EL (cell line): Measurements from ENCODE around the gene LAD1.

Experiments used
- DNase-seq: peaks from one replicate; pipeline ENCODE4 v3.0.0-alpha.2; 2016

The LAD1 gene, protein sequence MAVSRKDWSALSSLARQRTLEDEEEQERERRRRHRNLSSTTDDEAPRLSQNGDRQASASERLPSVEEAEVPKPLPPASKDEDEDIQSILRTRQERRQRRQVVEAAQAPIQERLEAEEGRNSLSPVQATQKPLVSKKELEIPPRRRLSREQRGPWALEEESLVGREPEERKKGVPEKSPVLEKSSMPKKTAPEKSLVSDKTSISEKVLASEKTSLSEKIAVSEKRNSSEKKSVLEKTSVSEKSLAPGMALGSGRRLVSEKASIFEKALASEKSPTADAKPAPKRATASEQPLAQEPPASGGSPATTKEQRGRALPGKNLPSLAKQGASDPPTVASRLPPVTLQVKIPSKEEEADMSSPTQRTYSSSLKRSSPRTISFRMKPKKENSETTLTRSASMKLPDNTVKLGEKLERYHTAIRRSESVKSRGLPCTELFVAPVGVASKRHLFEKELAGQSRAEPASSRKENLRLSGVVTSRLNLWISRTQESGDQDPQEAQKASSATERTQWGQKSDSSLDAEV

DNA sequence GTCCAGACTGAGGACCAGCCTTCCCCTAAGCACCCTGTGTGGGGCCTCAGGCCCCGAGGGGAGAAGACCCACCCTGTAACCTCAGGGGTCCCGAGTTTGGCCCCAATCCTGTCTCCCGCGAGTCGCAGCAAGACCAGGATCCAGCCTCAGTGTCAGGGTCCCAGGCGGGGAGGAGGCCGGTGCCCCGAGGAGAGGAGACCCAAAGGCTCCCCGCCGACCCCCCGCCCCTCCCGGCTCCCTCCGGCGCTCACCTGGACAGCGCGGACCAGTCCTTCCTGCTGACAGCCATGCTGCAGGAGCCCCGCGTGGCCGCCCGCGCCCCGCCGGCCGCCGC is at the start of gene LAD1:
TSS of gene LAD1 (minus strand) at position 307 of the 334 bp plus-strand sequence. CDS start at position 289, 18 bp downstream.
- no peak for DNase-seq

DNA sequence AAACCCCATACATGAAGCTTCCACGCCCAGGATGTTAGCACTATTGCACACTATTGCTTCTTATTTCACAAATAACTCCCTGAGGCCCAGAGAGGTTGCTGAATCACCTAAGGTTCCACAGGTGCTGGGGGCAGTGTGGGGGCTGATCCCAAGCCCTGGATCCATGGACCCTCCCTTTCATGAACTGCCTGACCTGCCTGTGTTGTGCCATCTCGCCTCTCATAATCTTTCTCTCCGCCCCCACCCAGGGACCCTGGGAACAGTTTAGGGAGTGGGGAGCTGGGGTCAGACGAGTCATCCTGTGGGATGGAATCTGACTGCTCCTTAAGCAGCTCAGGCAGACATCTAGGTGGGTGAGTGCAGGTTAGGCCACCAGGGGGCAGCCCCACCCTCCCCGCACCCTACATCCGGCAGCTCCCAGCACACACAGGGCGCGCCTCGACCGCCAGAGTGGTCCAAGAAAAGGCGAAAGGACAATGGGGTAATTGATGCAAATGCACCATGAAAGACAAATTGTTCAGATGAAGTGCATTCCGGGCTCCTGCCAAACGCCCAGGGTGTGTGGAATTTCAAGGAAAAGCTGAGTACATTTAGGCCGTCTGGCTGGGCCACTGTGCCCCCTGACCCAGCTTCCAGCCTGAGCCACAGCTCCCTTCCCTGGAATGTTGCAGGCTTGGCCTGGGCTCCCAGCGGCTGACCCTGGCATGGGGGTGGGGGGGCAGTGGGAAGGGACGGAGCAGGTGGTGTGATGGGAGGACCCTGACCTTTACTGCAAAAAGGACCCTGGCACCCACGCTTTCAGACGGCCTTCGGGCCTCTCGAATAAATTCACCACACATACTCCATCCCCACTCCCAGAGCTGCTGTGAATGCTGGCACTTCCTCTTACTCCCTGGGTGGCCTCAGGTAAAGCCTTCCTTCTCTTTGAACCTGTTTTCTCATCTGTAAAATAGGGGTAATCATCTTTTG is 49.1 kb upstream of the LAD1 start:
- peak; percentile 64 for DNase-seq

DNA sequence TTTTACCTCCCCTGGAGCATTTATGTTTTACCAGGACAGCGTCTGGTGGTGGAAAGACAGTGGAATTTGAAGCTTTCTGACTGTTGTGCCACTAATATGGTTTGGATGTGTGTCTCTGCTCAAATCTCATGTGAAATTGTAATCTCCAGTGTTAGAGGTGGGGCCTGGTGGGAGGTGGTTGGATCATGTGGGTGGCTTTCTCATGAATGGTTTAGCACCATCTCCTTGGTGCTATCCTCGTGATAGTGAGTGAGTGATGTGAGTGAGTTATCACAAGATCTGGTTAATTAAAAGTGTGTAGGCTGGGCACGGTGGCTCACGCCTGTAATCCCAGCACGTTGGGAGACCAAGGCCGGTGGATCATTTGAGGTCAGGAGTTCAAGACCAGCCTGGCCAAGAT is 46.2 kb upstream of the LAD1 start:
- no peak for DNase-seq

DNA sequence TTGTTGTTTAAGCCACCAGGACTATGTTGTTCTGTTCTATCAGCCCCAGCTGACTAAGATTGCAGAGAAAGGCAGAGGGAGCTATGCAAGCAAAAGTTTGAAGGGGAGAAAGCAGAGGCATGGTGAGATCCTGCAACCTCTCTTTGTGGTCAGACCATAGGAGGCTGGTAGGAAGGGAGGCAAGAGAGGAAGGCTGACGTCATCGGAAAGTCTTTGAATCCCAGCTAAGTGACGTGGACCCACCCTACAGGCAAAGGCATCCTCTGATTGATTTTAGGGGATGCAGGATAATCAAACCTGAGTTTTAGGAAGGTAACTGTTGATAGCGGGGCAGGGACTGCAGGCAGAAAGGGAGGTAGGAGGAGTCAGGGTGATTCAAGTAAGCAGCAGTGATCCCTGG is 45.7 kb upstream of the LAD1 start:
- DNase-seq = peak; percentile 73

DNA sequence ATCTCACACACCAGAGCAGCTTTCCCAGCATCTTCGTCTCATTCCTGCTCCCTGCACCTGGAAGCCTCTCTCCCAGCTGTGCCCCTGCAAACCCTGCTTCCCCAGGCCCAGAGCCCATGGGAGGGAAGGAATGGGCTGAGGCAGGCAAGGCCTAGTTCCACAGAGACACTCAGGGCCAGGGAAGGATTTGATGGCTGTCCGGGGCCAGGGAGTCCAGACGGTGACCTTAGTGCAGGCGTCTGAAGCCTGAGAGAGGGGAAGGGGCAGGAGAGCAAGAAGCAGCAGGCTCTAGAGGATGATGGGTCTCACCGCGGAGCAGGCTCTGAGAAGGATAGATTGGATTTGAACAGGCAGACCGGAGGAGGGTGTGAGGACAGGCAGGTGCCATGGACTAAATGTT is 44.6 kb upstream of the LAD1 start:
- DNase-seq = no peak

DNA sequence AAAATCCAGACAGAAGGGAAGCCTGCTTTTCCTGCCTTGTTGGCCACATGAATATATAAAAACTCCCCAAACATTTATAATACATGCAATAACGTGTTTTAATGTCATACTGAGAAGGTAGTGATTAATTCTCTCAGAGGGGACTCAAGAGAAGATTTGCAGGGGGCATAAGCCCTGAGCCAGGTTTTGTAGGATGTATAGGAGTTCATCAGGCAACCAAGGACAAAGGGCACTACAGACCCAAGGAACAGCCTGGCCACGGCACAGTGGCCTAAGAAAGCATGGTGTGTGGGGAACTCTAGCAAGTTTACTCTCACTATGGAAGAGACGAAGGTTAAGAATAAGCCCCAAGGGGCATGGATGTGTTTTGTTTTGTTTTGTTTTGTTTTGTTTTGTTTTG is 37.8 kb upstream of the LAD1 start:
- no peak for DNase-seq

DNA sequence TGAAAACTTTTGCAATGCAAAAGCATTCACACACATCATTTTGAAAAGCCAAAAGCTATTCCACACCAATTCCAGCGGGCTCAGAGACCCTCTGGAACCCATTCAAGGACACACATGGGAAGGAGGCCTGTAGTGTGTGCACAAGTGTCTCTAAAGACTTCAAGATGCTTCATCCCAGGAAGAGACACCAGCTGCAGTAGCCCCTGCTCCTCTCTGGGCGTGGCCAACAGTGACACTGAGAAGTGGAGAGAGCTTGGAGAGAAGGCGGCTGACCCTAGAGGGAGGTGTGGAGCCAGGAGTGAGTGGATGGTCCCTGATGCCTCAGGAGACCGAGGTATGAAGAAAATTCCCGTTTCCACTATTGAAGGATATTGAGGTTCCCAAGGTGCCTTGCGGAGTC is 37.3 kb upstream of the LAD1 start:
- DNase-seq = peak; percentile 55

DNA sequence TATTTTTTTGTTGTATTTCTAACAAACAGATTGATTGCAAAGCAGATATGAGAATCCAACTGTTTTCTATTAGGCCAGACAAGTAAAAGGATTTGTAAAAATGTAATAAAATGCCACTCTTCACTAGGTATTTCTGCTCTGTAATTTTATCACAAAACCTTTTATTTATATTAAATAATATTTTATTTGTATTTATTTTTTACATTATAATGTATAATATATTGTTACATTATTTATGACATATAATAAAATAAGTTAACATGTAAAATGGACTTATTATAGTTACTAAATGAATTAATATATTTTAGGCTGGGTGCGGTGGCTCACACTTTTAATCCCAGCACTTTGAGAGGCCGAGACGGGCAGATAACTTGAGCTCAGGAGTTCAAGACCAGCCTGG is 35.1 kb upstream of the LAD1 start:
- DNase-seq = no peak

DNA sequence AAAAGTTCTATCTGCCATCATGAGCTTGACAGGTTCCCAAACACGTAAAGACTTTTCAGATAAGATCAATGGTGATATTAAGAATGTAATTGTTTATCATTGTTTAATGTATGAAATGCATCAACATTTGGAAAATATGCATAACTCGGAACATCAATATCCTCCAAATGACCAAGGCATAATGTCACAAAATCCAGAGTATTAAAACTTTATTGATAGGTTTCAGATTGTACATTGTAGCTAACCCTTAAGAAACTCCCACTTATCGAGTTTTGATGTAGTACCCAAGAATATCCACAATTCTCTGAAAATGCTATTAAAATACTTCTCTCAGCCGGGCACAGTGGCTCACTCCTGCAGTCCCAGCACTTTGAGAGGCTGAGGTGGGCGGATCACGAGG is 34.5 kb upstream of the LAD1 start:
- DNase-seq = no peak

DNA sequence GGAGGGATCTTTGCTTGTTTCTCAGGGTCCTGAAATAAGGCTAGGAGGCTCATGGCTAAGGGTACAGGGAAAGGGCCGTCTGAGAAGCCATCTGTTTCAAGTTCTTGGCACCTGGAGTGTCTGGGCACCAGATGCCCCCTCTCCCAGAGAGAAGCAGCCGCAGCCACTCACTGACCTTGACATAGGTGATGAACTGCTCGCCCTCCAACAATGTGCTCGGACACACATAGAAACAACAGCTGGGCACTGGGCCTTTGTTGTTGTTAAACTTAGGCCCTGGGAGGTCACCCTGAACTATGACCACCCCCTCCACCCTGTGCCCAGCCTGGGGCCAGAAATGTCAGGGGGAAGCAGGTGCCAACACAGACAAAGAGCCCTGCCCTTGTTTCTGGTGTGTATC is 31.7 kb upstream of the LAD1 start:
- no peak for DNase-seq

DNA sequence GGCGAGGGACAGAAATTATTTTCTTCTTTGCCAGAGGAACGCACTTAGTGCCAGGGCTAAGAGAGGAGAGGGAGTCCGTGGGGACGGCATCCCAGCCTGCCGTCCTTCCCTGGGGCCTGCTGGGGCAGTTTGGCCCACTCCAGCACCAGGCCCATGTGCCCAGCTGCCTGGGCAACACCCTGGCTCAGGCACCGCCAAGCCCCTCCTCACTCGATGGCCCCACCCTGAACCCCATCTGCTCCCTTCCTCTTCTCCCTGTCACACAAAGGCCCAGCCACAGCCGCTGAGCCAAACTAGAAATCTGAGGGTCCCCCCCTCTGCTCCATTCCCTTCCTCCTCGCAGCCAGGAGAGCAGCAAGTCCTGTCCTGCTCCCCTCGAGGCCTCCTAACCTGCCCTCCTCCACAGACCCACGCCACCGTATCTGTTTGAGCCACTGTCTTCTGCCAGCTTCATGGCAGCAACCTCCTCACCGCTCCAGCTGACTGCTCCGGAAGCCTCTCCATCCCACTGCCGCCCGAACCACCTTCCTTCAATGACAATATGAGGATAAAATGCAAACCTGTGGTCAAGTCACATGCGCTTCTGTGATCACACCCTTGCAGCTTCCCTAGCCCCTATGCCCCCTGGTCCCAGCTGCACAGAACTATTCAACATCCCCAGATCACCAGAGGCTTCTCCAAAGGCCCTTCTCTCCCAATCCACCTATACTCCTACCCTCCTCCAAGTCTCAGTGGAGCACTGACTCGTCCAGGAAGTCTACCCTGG is 30.8 kb upstream of the LAD1 start:
- DNase-seq = no peak

DNA sequence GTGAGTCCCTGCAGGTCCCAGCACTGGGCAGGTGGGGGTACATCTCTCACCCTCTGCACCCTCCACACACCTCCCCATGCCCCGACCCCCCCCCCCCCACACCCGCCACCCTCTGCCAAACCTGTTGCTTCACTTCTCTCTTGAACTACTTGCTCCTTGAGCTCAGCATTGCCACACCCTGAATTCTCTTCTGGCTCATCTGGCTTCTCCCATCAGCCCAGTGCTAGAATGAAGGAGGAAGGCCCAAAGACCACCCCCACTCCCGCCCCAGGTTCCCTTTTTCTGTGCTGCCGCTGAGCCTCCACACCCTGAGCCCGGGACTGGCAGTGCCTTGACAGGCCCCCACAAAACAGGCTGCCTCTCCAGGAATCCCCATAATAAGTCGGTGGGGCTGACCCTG is 28.8 kb upstream of the LAD1 start:
- no peak for DNase-seq

DNA sequence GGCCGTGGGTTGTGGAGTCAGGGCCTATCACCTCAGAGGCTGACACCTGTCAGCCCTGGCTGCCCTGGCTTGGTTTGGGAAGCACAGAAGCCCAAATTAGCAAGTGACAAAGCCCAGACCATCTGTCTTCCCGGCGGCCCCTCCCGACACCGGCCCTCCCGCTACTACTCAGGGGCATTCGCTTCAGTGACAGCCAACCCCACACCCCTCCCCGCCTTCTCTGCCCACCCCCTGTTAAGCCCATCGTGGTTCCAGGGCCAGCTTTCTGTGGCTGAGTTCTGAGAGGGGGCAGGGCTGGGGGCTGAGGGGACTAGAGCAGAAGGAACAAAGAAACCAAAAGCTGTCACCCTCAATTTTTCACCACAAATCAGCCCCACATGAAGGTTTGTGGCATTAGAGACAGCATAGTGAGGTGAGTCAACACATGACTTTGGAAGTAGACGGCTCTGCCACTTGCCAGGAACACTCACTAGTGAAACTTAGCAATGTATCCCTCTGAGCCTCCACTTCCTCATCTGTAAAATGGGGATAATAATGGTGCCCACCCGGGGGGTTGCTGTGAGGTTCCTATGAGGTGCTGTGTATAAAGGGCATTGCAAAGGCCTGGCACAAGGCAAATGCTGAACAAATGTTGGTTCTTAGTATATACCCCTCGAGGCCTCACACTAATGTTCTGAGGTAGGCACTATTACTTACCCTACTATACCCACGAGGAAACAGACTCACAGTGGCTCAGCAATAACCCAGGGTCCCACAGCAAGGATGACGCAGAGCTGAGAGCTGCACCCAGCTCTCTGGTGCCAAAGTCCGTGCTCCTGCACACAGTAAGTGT is 27.6 kb upstream of the LAD1 start:
- no peak for DNase-seq

DNA sequence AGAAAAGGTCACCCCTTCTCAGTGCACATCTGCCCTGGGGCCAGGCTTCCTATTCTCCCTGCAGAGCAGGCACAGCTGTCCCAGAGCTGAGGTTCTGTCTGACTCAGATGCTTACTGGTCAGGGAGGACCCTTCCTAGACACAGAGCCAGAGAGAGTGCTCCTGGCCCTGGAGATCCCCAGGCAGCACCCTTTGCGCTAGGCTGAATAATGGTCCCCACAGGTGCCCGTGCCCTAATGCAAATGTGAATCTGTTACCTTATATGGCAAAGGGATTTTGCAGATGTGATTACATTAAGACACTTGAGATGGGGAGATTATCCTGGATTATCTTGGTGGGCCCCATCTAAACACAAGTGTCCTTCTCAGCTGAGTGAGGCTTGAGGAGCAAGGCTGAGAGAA is 25.0 kb upstream of the LAD1 start:
- DNase-seq = no peak

DNA sequence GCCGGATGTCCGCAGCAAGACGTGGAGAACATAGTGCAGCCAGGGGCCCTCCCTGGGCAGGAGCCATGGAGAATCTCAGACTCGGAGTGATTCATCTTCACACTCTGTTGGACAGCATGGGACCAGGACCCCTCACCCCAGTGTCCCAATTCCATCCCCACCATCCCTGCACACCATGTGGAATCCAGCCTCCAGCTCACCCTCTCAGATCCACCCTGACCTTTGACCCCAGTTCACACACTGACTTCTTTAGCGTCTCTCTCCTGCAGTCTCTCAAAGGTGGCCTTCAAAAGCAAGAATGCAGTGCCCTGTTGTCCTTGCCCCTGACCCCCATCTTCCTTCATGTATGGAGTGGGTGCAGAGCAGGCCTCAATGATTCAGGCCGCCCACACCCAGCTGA is 24.5 kb upstream of the LAD1 start:
- DNase-seq = no peak

DNA sequence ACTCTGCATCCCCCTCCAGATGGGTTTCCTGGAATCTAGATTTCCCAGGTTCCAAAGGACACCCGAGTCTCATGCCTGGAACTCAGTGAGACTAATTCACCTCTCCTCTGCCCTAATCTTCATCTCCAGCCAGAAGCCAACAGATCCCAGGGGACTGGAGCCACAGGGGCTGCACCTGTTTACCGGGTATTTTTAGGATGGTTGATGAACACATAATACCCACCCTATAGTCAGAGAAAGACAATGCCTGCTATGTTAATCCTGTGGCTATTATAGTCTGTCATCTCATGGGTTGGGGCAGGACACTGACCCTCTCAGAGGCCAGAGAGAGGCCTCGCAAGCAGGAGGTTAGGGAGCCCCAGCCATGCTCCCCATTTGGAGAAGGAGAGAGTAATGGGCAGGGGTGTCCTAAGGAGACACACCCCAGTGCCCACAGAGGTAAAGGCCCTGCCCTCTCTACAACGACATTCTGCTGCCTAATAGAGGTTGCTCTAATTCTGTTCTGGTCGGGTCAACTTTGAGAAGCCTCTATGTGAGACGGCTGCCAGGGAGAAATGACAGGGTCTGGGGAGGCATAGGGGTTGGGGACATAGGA is 23.4 kb upstream of the LAD1 start:
- DNase-seq = no peak

DNA sequence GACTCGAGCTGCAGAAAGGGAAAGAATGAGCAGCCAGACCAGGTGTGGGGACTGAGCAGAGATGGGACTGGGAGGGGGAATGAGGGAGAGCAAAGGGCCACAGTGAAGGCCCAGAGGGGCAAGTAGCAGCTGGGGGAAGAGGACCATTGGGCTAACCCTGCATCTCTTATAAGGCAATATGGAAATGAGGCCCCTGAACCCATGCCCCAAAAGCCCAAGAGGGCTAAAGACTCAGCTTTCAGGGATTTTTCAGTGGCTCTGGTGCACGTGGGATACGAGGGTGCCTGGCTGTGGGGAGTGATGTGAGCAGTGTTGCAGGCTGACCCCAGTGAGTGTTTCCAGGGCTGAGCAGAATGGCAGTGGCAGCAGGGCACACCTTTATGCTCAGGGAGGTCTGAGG is 22.9 kb upstream of the LAD1 start:
- DNase-seq = no peak

DNA sequence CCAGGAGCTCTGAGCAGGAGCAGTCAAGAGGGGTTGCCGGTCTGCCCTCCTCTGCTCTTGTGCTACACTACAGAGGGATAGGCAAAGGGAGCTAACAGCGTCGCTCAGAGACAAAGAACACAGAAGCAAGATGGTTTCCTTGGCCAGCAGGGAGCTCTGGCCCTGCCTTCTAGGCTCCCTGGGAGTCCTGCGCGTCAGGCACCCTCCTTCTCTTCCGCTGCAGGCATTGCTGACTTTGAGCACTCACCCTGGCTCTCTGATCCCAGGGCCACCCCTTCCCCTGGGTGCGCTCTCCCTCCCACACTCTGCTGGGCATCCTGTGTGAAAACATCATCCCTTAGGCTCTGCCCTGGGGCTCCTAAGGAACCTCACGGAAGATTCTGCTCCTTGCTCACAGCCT is 21.9 kb upstream of the LAD1 start:
- DNase-seq = no peak

DNA sequence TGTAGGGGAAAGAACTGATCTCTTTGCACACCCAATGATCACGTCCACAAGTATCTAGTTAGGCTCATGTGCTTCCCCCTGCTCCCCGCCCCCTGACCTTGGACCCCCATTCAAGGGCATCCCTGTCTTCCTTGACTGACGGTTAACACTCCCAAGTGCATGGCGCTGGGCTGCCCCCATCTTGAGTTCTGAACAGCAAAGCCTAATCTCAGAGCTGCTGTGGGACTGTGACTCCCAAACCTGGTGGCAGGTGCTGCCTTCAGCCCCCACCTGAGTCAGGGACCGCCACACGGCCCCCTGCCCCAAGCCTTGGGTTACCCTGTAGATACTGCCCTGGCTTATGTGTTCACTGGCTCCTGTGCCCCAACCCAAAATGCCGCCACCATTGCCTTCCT is 21.5 kb upstream of the LAD1 start:
- no peak for DNase-seq

DNA sequence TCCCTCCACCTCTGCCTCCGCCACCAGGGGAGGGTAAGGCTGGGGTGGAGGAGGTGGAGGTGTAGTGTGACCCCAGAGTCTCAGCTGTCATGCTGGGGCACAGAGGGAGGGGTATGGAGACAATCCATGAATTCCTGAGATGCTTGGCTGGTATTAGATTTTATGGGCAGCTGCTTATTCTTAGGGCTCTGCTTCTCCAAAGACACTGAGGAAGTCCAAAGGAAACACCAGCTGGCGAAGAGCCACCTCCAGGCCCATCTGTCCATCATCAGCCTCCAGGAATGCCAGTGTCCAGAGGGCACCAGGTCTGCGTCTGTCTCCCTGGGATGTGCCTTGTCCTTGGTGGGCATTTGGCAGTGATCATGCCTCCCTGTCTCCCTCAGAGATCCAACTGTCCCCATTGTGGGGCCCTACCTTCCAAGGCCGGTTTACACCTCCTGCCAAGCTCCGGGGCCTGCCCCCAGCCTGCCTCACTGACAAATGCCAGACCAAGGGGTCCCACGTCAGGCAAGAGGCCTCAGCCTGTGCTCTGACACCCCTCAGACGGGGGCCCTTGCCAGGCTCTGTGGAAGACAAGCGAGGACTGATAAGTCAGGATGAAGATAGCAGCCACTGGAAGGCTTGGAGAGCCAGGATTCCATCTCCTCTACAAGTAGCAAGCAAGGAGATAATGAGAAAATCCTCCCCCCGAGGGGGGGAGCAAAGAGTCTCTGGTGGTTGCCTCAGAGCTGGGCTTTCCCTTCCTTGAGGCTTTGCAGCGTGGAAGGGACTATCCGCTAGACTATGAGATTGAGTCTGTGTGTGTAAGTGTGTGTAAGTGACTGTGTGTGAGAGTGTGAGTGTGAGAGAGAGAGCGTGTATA is 20.9 kb upstream of the LAD1 start:
- DNase-seq = peak; percentile 27

DNA sequence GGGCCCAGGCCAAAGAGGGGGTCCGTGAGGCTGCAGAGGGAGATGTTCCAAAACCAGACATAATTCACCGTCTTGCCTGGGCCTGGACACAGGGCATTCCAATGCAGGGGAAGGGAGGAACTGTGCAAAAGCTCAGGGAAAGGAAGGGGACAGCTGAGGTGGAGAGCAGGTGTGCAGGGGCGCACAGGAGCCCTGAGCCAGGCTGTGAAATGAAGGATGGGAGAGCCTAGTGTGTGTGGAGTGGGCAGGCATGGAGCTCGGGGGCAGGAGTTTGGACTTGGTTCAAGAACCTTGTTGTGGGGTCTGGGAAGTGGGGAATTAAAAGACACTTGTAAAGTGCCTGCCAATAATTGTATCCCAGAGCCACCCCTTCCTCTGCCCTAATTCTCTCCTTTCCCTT is 20.1 kb upstream of the LAD1 start:
- no peak for DNase-seq
